NCI-H2029 (cell line): ENCODE results near the gene UNC13A.
"Not testable (repeated sequence)": the region's sequence is repeated elsewhere in the genome, so short reads cannot be mapped to it uniquely, and the experiment has no call there.

Source experiments
- DNase-seq: peaks from one replicate; lab custom pipeline; 2025; lab: John Stamatoyannopoulos, UW

UNC13A gene

DNA sequence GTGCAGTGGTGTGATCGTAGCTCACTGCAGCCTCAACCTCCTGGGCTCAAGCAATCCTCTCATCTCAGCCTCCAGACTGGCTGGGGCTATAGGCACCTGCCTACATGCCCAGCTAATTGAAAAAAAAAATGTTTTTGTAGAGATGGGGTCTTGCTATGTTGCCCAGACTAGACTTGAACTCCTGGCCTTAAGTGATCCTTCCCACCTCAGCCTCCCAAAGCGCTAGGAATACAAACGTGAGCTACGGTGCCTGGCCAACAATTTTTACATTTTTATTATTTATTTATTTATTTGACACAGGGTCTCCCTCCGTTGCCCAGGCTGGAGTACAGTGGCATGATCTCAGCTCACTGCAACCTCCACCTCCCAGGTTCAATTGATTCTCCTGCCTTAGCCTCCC is 117.9 kb downstream of the UNC13A start:
- DNase-seq: not testable (repeated sequence)

DNA sequence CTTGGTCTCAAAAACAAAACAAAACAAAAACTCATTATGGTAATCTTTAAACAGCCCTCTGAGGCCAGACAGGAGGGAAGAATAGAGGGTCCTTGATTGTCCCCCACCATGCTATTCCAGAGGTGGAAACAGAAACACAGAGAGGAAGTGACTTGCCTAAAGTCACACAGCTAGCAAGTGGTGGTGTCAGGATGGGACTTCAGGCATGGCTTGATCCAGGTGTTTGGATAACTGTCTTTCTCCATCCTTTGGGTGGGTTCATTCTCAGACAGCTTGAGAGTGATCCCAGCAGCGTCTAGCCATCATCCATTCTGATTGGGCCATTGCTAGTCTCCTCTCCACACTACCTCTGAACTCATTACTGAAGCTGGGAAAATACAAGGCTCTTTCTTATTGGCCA is 120.2 kb downstream of the UNC13A start:
- no peak for DNase-seq

DNA sequence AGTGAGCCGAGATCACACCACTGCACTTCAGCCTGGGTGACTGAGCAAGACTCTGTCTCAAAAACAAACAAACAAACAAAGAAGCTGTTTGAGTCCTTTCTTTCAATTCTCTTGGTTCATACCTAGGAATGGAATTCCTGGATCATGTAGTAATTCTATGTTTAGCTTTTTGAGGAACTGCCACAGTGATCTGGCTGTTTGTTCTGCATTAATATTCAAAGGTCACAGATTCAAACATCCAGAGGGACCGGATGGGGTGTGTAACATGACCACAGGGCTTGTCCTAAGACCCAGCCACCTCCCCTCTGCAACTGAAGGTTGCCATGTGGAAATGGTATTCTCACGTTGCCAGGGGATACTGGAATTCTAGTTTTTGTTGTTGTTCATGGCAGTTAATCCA is 122.5 kb downstream of the UNC13A start:
- no peak for DNase-seq

DNA sequence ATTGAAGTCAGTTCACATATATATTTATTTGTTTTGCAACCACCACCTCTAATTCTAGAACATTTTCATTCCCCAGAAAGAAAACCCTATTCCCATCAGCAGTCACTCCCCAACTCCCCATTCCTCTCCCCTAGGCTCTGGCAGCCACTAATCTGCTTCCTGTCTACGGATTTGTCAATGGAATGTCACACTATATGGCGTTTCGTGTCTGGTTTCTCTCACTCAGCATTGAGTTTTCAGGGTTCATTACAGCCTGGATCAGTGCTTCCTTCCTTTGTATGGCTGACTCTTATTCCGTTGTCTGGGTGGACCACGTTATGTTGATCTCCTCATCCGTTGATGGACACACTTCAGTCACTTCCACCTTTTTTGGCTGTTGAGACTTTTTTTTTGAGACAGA is 123.4 kb downstream of the UNC13A start:
- DNase-seq: no peak

DNA sequence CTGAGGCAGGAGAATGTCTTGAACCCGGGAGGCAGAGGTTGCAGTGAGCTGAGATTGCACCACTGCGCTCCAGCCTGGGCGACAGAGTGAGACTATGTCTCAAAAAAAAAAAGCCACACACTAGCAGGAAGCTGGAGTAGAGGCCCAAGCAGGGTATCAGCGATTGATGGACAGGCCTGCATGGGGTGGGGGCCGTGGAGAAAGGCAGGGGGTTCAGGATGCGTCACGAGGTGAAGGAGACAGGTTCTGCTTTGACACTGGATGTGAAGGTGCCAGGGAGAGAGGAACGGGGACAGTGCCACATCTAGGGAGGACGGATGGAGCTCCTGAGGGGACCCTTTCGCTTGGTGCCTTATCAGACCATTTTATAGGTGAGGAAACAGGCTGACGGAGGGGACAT is 125.6 kb downstream of the UNC13A start:
- no peak for DNase-seq

DNA sequence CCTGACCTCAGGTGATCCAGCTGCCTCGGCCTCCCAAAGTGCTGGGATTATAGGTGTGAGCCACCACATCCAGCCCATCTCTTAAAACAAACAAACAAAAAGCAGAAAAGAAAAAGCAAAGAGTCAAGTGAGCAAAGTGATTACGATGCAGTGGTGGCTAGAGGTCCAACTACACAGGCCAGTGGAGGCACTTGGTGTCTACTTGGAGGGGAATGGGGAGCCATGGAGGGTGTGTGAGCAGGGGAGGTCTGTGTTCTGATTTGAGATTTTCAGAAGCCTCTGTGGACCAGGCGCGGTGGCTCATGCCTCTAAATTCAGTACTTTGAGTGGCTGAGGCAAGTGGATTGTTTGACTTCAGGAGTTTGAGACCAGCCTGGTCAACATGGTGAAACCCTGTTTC is 126.1 kb downstream of the UNC13A start:
- DNase-seq: no peak

DNA sequence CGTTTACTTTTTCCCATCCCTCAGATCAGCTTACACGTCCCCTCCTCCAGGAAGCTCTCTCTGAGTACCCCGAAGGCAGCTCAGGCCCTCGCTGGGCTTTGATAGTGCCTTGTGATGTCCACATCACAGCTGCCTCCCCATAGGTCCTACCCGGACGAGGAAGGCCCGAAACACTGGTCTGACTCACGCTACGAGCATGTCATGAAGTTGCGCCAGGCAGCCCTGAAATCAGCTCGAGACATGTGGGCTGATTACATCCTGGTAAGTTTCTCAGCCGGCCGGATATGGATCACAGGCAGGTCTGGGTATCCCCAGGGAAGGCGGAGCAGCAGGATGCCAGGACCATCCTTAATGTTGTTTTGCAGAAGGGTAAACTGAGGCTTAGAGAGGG is 128.0 kb downstream of the UNC13A start:
- no peak for DNase-seq

DNA sequence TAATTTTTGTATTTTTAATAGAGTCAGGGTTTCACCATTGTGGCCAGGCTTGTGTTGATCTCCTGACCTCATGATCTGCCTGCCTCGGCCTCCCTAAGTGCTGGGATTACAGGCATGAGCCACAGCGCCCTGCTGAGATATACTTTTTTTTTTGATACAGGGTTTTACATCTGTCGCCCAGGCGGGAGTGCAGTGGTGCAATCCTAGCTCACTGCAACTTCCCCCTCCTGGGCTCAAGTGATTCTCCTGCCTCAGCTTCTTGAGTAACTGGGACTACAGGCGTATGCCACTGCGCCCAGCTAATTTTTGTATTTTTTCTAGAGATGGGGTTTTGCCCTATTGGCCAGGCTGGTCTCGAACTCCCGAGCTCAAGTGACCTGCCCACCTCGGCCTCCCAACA is 130.7 kb downstream of the UNC13A start:
- no peak for DNase-seq

DNA sequence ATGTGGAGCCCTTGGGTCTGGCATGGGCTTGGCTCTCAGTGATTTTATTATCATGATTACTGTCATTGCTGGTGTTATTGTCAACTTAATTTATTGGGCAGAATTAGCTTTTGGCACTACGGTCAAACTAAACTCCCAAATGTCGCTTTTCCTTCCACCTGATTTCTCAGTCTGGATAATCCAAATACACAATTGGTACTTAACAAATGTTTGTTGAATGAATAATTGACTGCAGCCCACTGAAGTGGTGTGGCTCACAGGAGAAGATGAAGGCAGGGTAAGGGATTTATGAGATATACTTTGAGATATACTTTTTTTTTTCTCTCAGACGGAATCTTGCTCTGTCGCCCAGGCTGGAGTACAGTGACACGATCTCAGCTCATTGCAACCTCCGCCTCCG is 131.2 kb downstream of the UNC13A start:
- no peak for DNase-seq

DNA sequence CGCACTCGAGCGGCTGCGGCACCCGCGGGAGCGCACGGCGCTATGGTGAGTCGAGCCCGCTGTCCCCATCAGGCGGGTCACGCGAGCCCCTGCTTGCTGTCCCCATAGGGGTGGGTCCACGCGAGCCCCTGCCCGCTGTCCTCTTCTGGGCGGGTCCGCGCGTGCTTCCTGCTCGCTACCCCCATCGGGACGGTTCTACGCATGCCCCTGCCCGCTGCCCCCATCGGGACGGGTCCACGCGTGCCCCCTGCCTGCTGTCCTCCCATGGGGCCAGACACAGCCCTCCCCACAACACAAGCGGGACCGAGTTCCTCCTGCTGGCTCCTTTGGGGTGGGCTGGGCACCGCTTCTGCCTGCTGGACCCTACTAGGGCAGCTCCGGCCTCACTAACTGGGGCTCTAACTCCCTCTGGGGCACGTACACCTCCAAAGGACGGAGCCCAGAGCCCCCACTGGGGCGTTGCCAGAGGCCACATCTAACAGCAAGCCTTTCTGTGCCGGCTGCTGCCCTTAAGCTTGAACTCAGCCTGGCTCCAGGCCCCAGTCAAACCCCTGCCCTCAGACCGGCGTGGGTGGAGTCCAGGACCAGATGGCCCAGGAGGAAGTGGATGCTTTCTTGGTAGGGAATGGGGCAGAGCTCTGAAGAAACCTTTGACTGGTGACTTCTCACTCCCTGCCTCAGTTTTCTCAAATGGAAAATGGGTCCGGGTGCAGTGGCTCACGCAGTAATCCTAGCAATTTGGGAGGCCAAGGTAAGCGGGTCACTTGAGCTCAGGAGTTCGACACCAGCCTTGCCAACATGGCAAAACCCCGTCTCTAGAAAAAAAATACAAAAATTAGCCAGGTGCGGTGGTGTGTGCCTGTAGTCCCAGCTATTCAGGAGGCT is 132.0 kb downstream of the UNC13A start:
- DNase-seq: no peak

DNA sequence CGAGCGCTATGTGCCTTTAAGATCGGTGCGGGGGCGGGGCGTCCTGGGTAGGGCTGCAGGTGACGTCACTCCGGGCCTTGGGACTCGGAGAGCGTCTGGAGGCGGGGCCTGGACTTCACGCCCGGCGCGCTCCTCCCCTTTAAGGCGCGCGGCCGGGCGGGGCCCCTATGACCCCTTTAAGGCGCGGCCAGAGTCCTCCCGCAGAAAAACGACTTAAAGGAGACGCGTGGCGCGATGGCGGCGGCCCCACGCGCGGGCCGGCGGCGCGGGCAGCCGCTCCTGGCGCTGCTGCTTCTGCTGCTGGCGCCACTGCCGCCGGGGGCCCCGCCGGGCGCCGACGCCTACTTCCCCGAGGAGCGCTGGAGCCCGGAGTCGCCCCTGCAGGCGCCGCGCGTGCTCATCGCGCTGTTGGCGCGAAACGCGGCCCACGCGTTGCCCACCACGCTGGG is 132.7 kb downstream of the UNC13A start, which contains the start of gene COLGALT1:
Gene COLGALT1, plus strand, starts transcription at position 170 of the 449 bp plus-strand sequence. Its CDS starts 65 bp downstream, at position 235.
- peak; percentile 98 for DNase-seq

DNA sequence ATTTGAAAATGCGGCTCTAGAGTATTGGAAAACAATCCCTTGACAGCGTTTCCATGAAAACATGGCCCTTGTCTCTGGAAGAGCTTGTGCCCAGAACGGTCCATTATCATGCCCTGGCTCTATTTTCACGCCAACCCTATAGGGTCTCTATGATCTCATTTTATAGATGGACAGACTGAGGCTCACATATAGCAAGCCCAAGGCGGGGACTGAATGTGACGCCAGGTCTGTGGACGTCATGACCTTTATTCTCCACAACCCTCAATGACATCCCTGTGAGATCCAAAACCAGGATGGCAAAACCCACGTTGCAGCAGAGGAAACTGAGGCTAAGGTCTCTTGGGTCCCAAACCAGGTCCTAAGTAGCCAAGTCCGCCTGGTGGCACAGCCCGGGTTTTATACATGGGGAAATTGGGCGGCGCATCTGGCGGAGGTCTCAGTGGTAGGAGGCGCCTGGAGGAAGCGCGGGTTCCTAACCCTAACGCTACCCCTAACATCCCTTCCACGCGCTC is 133.1 kb downstream of the UNC13A start:
- no peak for DNase-seq

DNA sequence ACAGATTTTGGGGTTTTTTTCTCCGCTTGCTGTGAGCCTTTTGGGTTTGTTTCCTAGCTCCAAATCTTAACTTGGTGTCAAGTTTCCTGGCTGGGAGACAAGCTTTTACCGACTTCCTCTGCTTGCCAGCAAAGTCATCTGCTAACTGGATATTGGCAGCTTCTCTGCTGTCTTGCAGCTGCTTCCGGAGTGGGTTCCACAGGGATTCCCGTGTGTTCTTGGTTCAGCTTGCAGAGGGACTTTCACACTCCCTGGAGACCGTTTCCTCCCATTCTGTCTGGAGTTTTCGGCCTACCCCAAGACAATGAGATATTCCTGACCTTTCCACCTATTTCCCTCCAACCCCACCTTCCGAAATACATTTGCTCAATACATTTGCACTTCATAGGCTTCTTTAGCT is 134.9 kb downstream of the UNC13A start:
- DNase-seq: peak; percentile 78

DNA sequence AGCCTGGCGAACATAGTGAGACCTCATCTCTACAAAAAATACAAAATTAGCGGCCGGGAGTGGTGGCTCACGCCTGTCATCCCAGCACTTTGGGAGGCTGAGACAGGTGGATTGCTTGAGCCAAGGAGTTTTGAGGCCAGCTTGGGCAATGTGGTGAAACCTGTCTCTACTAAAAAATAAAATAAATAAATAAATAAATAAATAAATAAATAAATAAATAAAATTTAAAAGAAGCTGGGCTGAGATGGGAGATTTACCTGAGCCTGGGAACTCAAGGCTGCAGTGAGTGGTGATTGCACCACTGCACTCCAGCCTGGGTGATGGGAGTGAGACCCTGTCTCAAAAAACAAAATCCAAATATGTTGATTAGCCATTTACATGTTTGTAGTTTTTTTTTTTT is 135.4 kb downstream of the UNC13A start:
- not testable (repeated sequence) for DNase-seq
